HepG2 (cell line): ENCODE data around the gene KCTD19. TPM values are rescaled to one million over a fixed set of nuclear protein-coding genes. Genes with fewer than 3 reads are reported as not detected.

Source experiments
- HOXD1 ChIP-seq: sonication (generic); formaldehyde crosslinking; IDR thresholded peaks from 2 replicates; pipeline ENCODE4 v1.5.0; 2020; ENCODE audit warnings: missing genetic modification reagents
- MTA1 ChIP-seq: sonication (generic); formaldehyde crosslinking; IDR thresholded peaks from 2 replicates; pipeline ENCODE4 v1.4.0; 2020; ENCODE audit warnings: missing genetic modification reagents, mild to moderate bottlenecking, borderline replicate concordance
- NFE2 ChIP-seq: sonication (generic); formaldehyde crosslinking; IDR thresholded peaks from 2 replicates; pipeline ENCODE4 v1.4.0; 2020; ENCODE audit warnings: missing genetic modification reagents
- ZNF296 ChIP-seq: sonication (generic); formaldehyde crosslinking; conservative IDR thresholded peaks from 2 replicates; pipeline ENCODE4 v1.5.0; 2020; ENCODE audit warnings: mild to moderate bottlenecking, missing genetic modification reagents
- ZNF616 ChIP-seq: sonication (generic); formaldehyde crosslinking; IDR thresholded peaks from 2 replicates; pipeline ENCODE4 v1.5.0; 2020; ENCODE audit warnings: low read depth, mild to moderate bottlenecking, missing genetic modification reagents
- ZNF646 ChIP-seq: sonication (generic); formaldehyde crosslinking; IDR thresholded peaks from 2 replicates; pipeline ENCODE4 v1.9.0; 2021; ENCODE audit warnings: mild to moderate bottlenecking, missing genetic modification reagents
- ZNF784 ChIP-seq: sonication (generic); formaldehyde crosslinking; IDR thresholded peaks from 2 replicates; pipeline ENCODE4 v1.5.1; 2020; ENCODE audit warnings: missing genetic modification reagents, mild to moderate bottlenecking, borderline replicate concordance
- polyA plus RNA-seq, 8 experiments: library from polyadenylated mRNA; depleted of rRNA in 3 of 8; stranded (reverse) in 7 of 8; unstranded in 1 of 8; fragments of >200 nt; fragmentation: Illumina TruSeq in 4 of 8; extraction: Trizol in 4 of 8; gene quantifications; 2 replicates each; pipeline versions ENCODE4 v1.2.1 to v1.2.3, GENCODE V29; 2011 to 2016; ENCODE audit warnings: low read depth in 4 of 8, missing spikeins in 1 of 8, mixed read lengths in 1 of 8; ENCODE audit not compliant: insufficient read depth in 1 of 8
- total RNA-seq, 5 experiments: library from RNA; depleted of rRNA; stranded (reverse); fragments of >200 nt; fragmentation: Illumina TruSeq; extraction: Trizol; gene quantifications; 2 replicates each; pipeline ENCODE4 v1.2.3, GENCODE V29; 2016; ENCODE audit warnings: low read depth in 1 of 5

KCTD19 gene
- total and polyA plus RNA-seq, 2 of the 13 experiments (the other 11 are each of a cell fraction or from before 2014, with no cell fraction given) = not detected

DNA sequence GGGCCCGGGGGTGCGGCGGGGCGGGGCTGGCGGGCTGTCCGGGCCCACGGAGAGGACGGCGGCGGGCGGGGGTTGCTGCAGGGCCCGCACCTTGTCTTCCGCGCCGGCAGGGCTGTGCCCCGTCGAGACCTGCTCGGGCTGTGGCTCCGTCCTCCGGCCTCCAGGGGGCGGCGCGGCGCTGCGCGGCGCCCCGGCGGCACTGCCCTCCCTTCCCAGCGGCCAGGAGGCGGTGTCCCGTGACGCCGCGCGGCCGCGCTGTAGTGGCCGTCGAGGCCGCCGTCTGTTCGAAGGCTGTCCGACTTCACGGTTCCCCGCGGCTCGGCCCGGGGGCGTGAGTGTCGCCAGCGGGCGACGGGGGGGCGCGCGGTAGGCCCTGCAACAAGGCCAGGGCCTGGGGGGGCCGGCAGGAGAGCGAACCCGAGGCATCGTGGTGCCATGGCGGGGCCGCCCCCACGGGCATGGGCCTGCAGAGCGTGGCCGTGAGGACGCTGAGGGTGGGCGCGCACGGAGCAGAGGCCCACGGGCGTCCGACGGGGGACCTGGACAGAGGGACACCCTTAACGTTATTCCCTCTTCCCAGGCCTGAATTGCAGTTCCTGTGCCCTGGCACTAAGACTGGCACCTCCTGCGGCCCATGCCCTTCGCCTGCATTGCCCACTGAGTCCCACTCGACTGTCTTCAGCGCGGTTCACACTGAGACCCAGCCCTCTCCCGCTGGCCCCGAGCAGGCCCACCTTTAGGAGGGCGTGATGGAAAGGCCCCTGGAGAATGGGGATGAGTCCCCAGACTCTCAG lies 47.0 kb downstream of the KCTD19 start, which contains the start of gene PLEKHG4 (continued):
- TF ChIP-seq ZNF646 (CRISPR knock-in tag) (no peak), ZNF784 (CRISPR knock-in tag) (no peak), ZNF616 (CRISPR knock-in tag) (peak; percentile 61), NFE2 (no peak), MTA1 (CRISPR knock-in tag) (peak; percentile 62), ZNF296 (CRISPR knock-in tag) (peak; percentile 74; the same call in 1 of the 2 replicates), HOXD1 (CRISPR knock-in tag) (no peak)
